Activated T-cell treated with anti-CD3 and anti-CD28 coated beads, Interleukin-2, amount 50 U/mL, for 72 hours (primary cell): Measurements from ENCODE around the gene PPRC1. TPM values are rescaled to one million over a fixed set of nuclear protein-coding genes. Genes with fewer than 3 reads are reported as not detected.

Experiments
- ATAC-seq, 2 donors: fragments of 150-1000 bp; cut with Tn5 transposase; replicated peaks in 1 of 2; 2 replicates each; pipeline ENCODE4 v1.10.0; 2021; ENCODE audit warnings: moderate library complexity in 2 of 2, mild to moderate bottlenecking in 1 of 2
- DNase-seq, 2 donors: peaks; one replicate each; pipeline ENCODE4 v3.0.0; 2021 to 2022; ENCODE audit warnings: mixed read lengths in 1 of 2
- H3K27ac Mint-ChIP-seq: one replicate; pipeline ENCODE4 v1.8.0; 2022; ENCODE audit warnings: mild to moderate bottlenecking, moderate library complexity, mixed read lengths
- H3K27me3 Mint-ChIP-seq: one replicate; pipeline ENCODE4 v1.8.0; 2022; ENCODE audit warnings: low read depth, mixed read lengths
- H3K36me3 Mint-ChIP-seq, 2 donors: one replicate each; pipeline ENCODE4 v1.8.0; 2022; ENCODE audit warnings: mixed read lengths in 2 of 2, mild to moderate bottlenecking in 1 of 2; ENCODE audit not compliant: insufficient read depth in 2 of 2
- H3K4me1 Mint-ChIP-seq: one replicate; pipeline ENCODE4 v1.8.0; 2022; ENCODE audit warnings: low read depth, mixed read lengths
- H3K4me3 Mint-ChIP-seq, 2 donors: one replicate each; pipeline ENCODE4 v1.8.0; 2022; ENCODE audit warnings: mild to moderate bottlenecking in 2 of 2, mixed read lengths in 2 of 2, moderate library complexity in 2 of 2
- H3K9me3 Mint-ChIP-seq, 2 donors: one replicate each; pipeline ENCODE4 v1.8.0; 2022; ENCODE audit warnings: mixed read lengths in 2 of 2
- total RNA-seq, 2 donors: library from RNA; stranded (reverse); gene quantifications; one replicate each; pipeline ENCODE4 v1.2.3, GENCODE V29; 2022

The PPRC1 gene
- total RNA-seq, 2 donors from 2014 or later: 42.6 to 51.4 TPM

DNA sequence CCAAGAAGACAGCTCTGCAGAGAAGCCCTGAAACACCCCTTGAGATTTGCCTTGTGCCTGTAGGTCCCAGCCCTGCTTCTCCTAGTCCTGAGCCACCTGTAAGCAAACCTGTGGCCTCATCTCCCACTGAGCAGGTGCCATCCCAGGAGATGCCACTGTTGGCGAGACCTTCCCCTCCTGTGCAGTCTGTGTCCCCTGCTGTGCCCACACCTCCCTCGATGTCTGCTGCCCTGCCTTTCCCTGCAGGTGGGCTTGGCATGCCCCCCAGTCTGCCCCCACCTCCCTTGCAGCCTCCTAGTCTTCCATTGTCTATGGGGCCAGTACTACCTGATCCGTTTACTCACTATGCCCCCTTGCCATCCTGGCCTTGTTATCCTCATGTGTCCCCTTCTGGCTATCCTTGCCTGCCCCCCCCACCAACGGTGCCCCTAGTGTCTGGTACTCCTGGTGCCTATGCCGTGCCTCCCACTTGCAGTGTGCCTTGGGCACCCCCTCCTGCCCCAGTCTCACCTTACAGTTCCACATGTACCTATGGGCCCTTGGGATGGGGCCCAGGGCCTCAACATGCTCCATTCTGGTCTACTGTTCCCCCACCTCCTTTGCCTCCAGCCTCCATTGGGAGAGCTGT lies 8.2 kb downstream of the PPRC1 start:
- DNase-seq (no peak), ATAC-seq (peak in 1 of 2 donors; percentile 24)
- H3K4me3 Mint-ChIP-seq: no peak overlapping the region
- H3K27ac Mint-ChIP-seq: peak overlapping the region; percentile 21
- peaks cover 18 to 41% of the 10 kb centered on the region in 2 donors for H3K36me3 Mint-ChIP-seq
- peaks cover 19% of the 10 kb centered on the region for H3K4me1 Mint-ChIP-seq
- no peaks in the 10 kb centered on the region for H3K27me3 Mint-ChIP-seq
- no peaks in the 10 kb centered on the region for H3K9me3 Mint-ChIP-seq

DNA sequence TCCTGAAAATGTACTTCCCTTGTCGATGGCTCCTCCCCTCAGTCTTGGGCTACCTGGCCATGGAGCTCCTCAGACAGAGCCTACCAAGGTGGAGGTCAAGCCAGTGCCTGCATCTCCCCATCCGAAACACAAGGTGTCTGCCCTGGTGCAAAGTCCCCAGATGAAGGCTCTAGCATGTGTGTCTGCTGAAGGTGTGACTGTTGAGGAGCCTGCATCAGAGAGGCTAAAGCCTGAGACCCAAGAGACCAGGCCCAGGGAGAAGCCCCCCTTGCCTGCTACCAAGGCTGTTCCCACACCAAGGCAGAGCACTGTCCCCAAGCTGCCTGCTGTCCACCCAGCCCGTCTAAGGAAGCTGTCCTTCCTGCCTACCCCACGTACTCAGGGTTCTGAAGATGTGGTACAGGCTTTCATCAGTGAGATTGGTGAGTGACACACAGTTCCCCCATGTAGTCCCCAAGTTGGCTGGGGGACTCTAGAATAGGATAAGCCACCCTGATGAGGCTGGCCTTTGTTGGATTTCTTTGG lies 8.8 kb downstream of the PPRC1 start:
- H3K27ac Mint-ChIP-seq: peak overlapping the region; percentile 21
- no peak for ATAC-seq
- peaks cover 17% of the 10 kb centered on the region for H3K4me1 Mint-ChIP-seq

DNA sequence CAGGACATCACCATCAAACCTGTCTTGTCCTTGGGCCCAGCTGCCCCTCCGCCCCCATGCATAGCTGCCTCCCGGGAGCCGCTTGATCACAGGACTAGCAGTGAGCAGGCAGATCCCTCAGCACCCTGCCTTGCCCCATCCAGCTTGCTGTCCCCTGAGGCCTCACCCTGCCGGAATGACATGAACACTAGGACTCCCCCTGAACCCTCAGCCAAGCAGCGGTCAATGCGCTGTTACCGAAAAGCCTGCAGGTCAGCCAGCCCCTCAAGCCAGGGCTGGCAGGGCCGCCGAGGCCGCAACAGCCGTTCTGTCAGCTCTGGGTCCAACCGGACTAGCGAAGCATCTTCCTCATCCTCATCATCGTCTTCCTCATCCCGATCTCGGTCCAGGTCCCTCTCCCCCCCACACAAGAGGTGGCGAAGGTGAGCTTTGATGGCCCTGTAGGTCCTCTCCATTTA lies 14.2 kb downstream of the PPRC1 start:
- Mint-ChIP-seq H3K4me1 (peaks cover 18% of the 10 kb centered on the region), H3K4me3 (no peak overlapping the region), H3K36me3 (peaks cover 12 to 44% of the 10 kb centered on the region in 2 donors), H3K27me3 (no peaks in the 10 kb centered on the region), H3K9me3 (no peaks in the 10 kb centered on the region), H3K27ac (peak overlapping the region; percentile 51)
- ATAC-seq: no peak
- DNase-seq: no peak

More for the DNA sequence above, 8.8 kb downstream of the PPRC1 start:
- Mint-ChIP-seq H3K36me3 (peaks cover 18 to 44% of the 10 kb centered on the region in 2 donors), H3K27me3 (no peaks in the 10 kb centered on the region), H3K4me3 (no peak overlapping the region), H3K9me3 (no peaks in the 10 kb centered on the region)
- no peak for DNase-seq

DNA sequence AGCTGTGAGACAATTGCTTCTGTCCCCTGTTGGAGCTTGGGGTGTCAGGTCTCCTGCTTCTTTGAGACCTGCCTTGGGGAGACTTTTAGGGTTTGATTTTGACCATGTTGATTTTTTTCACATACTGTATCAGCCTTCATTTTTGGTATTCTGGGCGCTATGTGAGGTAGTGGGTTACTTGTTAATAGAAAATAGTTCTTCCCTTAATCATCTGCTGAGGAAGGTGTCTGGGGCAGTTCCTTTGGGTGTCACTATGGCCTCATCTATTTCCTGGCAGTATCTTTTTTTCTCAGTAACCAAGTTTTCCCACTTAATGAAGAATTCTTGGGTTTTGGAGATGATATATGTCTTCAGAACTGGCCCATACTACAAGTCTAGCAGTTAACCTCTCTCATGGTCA lies 14.7 kb downstream of the PPRC1 start:
- Mint-ChIP-seq H3K27me3 (no peaks in the 10 kb centered on the region), H3K4me3 (no peak overlapping the region), H3K4me1 (peaks cover 18% of the 10 kb centered on the region), H3K9me3 (no peaks in the 10 kb centered on the region), H3K27ac (peak overlapping the region; percentile 51), H3K36me3 (peaks cover 14 to 46% of the 10 kb centered on the region in 2 donors)
- ATAC-seq: no peak
- DNase-seq: no peak

DNA sequence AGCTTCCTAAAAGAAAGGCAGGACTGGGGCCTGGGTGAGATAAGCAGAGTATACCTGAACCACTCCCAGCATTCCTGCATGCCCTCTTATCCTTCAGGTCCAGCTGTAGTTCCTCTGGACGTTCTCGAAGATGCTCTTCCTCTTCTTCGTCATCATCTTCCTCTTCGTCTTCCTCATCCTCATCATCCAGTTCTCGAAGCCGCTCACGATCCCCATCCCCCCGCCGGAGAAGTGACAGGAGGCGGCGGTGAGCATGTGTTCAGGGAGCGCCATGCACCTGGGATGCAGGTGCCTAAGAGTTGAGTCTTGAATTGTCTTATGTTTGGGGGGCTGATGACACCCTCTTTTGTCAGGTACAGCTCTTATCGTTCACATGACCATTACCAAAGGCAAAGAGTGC lies 15.4 kb downstream of the PPRC1 start:
- no peak overlapping the region for H3K27ac Mint-ChIP-seq
- peaks cover 12 to 48% of the 10 kb centered on the region in 2 donors for H3K36me3 Mint-ChIP-seq
- peaks cover 23% of the 10 kb centered on the region for H3K4me1 Mint-ChIP-seq
- H3K4me3 Mint-ChIP-seq: no peak overlapping the region
- no peak for ATAC-seq
- H3K9me3 Mint-ChIP-seq: no peaks in the 10 kb centered on the region
- no peaks in the 10 kb centered on the region for H3K27me3 Mint-ChIP-seq
- DNase-seq: no peak

DNA sequence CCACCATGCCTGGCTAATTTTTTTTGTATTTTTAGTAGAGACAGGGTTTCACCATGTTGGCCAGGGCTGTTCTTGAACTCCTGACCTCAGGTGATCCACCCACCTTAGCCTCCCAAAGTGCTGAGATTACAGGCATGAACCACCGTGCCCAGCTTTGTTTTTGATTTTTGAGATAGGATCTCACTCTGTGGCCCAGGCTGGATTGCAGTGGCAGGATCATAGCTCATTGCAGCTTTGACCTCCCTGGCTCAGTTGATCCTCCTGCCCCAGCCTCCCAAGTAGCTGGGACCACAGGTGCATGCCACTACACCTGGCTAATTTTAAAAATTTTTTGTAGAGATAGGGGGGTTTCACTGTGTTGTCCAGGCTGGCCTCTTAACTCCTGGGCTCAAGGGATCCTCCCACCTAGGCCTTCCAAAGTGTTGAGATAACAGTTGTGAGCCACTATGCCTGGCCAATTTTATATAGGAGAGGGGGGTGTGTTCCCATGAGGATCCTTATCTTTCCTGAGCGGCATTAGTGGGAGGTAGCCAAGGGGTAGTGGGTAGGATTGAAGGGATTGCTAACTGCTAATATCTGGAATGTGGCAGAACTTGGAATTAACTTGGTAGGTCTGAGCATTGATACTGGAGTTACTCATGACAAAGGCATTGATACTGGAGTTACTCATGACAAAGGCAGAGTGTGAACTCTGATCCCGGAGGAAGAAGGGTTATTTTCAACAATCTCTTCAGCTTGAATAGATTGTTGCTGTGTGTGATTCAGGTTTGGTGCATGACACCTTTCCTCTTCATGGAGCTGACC lies 18.3 kb downstream of the PPRC1 start:
- DNase-seq (no peak), ATAC-seq (no peak)
- H3K4me3 Mint-ChIP-seq: peak overlapping the region; percentile 95 to 97
- H3K27me3 Mint-ChIP-seq: no peaks in the 10 kb centered on the region
- H3K4me1 Mint-ChIP-seq: peaks cover 51% of the 10 kb centered on the region
- peaks cover 8 to 47% of the 10 kb centered on the region in 2 donors for H3K36me3 Mint-ChIP-seq
- peak overlapping the region; percentile 98 for H3K27ac Mint-ChIP-seq
- H3K9me3 Mint-ChIP-seq: no peaks in the 10 kb centered on the region

DNA sequence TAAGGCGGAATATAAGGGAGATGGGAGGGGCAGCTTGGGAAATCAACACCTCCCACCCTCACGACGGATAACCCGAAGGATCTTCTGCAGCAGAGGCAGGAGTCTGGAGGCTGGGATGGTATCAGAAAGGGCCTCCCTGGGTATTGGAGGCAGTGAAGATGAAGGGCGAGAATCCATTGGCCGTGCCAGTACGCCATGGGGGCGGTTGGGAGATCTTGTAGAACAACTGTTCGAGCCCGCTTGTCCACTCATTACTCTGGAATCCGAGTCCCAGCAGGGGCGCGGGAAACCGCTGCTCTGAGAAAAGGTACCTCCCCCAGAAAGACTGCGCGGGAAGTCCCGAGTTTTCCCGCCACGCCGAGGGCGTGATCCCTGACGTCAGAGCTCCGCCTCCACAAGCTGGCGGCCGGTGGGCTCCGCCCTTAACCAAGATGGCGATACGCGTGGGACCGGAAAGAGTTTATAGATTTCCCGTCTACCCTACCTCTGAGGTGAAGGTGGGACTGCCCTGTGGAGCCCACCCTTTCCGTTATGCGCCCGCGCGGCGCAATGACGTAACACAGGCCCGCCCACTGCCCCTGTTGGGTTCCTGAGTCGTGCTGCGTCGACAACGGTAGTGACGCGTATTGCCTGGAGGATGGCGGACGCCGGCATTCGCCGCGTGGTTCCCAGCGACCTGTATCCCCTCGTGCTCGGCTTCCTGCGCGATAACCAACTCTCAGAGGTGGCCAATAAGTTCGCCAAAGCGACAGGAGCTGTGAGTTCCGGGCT lies 19.1 kb downstream of the PPRC1 start, which contains the start of gene NOLC1:
Gene NOLC1 (plus strand): TSS at position 616 of the 771 bp plus-strand sequence. CDS start 22 bp downstream, at position 638.
- Mint-ChIP-seq H3K9me3 (no peaks in the 10 kb centered on the region), H3K36me3 (peaks cover 8 to 53% of the 10 kb centered on the region in 2 donors), H3K4me3 (peak within 1 kb of the TSS; percentile 95 to 97), H3K27me3 (no peaks in the 10 kb centered on the region), H3K4me1 (peaks cover 59% of the 10 kb centered on the region), H3K27ac (peak within 1 kb of the TSS; percentile 95)
- ATAC-seq: peak; percentile 95 to 96
- peak; percentile 99 to 100 for DNase-seq

DNA sequence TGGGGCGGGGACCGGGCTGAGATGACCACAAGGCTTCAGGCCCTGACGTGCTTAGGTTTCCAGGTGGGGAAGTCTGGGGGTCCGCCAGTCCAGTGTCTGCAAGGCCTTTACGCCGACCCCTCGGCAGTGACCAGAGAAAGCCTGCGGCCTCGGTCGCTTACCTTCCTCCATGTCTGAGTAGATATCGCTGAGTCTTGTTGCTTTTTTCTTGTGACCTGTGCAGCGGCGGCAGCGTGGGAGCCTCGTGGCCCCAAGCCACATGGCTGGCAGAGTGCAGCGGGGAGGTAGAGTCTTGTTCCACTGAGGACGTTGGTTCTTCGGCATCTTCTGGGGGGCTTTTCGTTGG lies 19.7 kb downstream of the PPRC1 start:
- peaks cover 64% of the 10 kb centered on the region for H3K4me1 Mint-ChIP-seq
- H3K27ac Mint-ChIP-seq: peak overlapping the region; percentile 95
- peaks cover 12 to 55% of the 10 kb centered on the region in 2 donors for H3K36me3 Mint-ChIP-seq
- ATAC-seq: peak; percentile 29 to 30
- H3K4me3 Mint-ChIP-seq: peak overlapping the region; percentile 95 to 97
- H3K9me3 Mint-ChIP-seq: no peaks in the 10 kb centered on the region
- H3K27me3 Mint-ChIP-seq: no peaks in the 10 kb centered on the region
- DNase-seq: peak; percentile 47 to 51

DNA sequence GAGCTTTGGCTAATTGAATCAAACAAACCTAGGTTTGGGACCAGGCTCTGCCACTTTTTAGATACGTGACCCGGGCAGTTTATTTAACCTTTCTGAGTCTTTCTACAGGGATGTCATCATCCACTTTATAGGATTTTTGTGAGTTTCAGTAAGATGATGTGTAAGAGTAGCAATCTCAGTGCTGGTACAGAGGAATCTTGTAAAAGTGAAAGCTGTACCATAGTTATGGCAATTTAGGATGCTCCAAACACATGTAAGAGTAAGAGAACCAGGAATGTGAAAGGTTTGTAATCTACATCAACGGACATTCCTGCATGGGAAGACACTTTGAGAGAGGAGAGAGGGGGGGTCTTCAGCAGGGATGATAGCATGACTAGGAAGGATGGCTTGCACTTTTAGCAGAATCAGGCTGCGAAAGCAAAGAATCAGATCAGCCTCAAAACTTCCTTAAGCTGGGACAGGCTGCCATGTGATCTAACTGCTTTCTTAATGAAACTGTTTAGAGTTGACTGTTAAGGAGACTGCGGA lies 20.3 kb downstream of the PPRC1 start:
- DNase-seq: no peak
- Mint-ChIP-seq H3K27ac (peak overlapping the region; percentile 95), H3K4me1 (peaks cover 65% of the 10 kb centered on the region), H3K9me3 (no peaks in the 10 kb centered on the region), H3K36me3 (peaks cover 12 to 53% of the 10 kb centered on the region in 2 donors), H3K27me3 (no peaks in the 10 kb centered on the region), H3K4me3 (peak overlapping the region; percentile 95 to 97)
- ATAC-seq: no peak

DNA sequence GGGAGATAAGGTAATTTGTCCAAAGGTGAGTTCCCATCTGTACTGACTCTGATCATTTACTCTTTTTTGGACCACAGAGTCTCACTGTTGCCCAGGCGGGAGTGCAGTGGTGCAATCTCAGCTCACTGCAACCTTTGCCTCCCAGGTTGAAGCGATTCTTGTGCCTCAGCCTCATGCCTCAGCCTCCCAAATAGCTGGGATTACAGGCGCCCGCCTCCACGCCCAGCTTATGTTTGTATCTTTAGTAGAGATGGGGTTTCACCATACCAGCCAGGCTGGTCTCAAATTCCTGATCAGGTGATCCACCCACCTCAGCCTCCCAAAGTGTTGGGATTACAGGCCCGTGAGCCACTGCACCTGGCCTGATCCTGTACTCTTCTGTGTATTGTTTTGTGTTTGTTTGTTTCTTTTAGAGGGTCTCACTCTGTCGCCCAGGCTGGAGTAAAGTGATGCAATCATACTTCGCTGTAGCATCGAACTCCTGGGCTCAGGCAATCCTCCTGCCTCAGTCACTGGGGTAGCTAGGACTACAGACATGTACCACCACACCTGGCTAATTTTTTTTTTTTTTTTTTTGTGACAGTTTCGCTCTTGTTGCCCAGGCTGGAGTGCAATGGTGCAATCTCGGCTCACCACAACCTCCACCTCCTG lies 21.8 kb downstream of the PPRC1 start:
- Mint-ChIP-seq H3K36me3 (peaks cover 15 to 58% of the 10 kb centered on the region in 2 donors), H3K4me1 (peaks cover 65% of the 10 kb centered on the region), H3K4me3 (peak overlapping the region; percentile 74), H3K27ac (peak overlapping the region; percentile 91), H3K27me3 (no peaks in the 10 kb centered on the region), H3K9me3 (no peaks in the 10 kb centered on the region)
- DNase-seq (no peak), ATAC-seq (no peak)

DNA sequence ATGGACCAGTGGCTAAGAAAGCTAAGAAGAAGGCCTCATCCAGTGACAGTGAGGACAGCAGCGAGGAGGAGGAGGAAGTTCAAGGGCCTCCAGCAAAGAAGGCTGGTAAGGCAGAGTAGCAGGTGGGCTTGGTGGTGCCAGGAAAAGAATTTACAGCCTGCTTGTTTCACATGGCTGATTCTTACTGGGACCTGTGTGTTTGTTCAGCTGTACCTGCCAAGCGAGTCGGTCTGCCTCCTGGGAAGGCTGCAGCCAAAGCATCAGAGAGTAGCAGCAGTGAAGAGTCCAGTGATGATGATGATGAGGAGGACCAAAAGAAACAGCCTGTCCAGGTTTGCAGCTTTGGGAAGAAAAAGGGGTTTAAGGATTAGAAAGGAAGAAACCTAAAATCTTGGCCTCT lies 24.4 kb downstream of the PPRC1 start:
- H3K9me3 Mint-ChIP-seq: no peaks in the 10 kb centered on the region
- H3K27ac Mint-ChIP-seq: peak overlapping the region; percentile 86
- peaks cover 54% of the 10 kb centered on the region for H3K4me1 Mint-ChIP-seq
- H3K27me3 Mint-ChIP-seq: no peaks in the 10 kb centered on the region
- DNase-seq (no peak), ATAC-seq (no peak)
- H3K4me3 Mint-ChIP-seq: no peak overlapping the region
- H3K36me3 Mint-ChIP-seq: peaks cover 17 to 63% of the 10 kb centered on the region in 2 donors

DNA sequence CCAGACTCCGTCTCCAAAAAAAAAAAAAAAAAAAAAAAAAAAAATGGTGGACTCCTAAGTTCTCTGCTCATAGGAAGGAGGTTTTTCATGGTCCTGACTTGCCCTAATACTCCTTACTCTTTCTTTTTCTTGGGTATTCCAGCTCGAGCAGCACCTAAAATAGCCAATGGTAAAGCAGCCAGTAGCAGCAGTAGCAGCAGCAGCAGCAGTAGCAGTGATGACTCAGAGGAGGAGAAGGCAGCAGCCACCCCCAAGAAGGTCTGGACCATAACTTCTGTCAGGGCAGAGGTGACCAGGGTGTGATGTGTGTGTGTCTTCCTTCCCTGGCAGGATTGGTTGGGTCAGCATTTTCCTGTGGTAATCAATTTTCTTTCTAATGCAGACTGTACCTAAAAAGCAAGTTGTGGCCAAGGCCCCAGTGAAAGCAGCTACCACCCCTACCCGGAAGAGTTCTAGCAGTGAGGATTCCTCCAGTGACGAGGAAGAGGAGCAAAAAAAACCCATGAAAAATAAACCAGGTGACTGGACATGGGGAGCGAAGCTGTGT lies 26.3 kb downstream of the PPRC1 start:
- Mint-ChIP-seq H3K4me1 (peaks cover 41% of the 10 kb centered on the region), H3K36me3 (peaks cover 14 to 59% of the 10 kb centered on the region in 2 donors), H3K27ac (peak overlapping the region; percentile 69), H3K27me3 (no peaks in the 10 kb centered on the region), H3K9me3 (no peaks in the 10 kb centered on the region), H3K4me3 (no peak overlapping the region)
- no peak for DNase-seq
- no peak for ATAC-seq
